HepG2 (cell line): ENCODE measurements around the gene MTIF2. TPM values are rescaled to one million over a fixed set of nuclear protein-coding genes. Genes with fewer than 3 reads are reported as not detected.

ENCODE experiments used
- ATRX ChIP-seq: sonication (generic); formaldehyde crosslinking; IDR thresholded peaks from 2 replicates; pipeline ENCODE4 v1.4.0; 2020; ENCODE audit warnings: missing genetic modification reagents, borderline replicate concordance
- FOXJ3 ChIP-seq: sonication (generic); formaldehyde crosslinking; IDR thresholded peaks from 2 replicates; pipeline ENCODE4 v1.4.0; 2020; ENCODE audit warnings: missing genetic modification reagents, mild to moderate bottlenecking, borderline replicate concordance
- HNRNPLL ChIP-seq: fragments of 200-400 bp; formaldehyde crosslinking; IDR thresholded peaks from 2 replicates; pipeline ENCODE4 v1.6.1; 2017; ENCODE audit warnings: mild to moderate bottlenecking, low read depth, low read length; ENCODE audit not compliant: poor library complexity, severe bottlenecking
- MAFG ChIP-seq: sonication (generic); formaldehyde crosslinking; IDR thresholded peaks from 2 replicates; pipeline ENCODE4 v1.5.1; 2020; ENCODE audit warnings: mild to moderate bottlenecking, missing genetic modification reagents
- MTF1 ChIP-seq: sonication (generic); formaldehyde crosslinking; IDR thresholded peaks from 2 replicates; pipeline ENCODE4 v1.5.0; 2020; ENCODE audit warnings: missing genetic modification reagents
- MXI1 ChIP-seq: IDR thresholded peaks from 3 replicates; pipeline ENCODE4 v1.6.1; 2012; ENCODE audit warnings: low read depth, low read length, inconsistent platforms, borderline replicate concordance
- PHF8 ChIP-seq: sonication (generic); formaldehyde crosslinking; IDR thresholded peaks from 2 replicates; pipeline ENCODE4 v1.5.0; 2020; ENCODE audit warnings: missing genetic modification reagents
- TAF15 ChIP-seq: fragments of 200-400 bp; formaldehyde crosslinking; IDR thresholded peaks from one replicate; pipeline ENCODE4 v1.6.1; 2018; ENCODE audit warnings: mild to moderate bottlenecking, low read depth, low read length; ENCODE audit not compliant: poor library complexity, severe bottlenecking
- TARDBP ChIP-seq: sonication (generic); formaldehyde crosslinking; IDR thresholded peaks from 2 replicates; pipeline ENCODE4 v1.8.0; 2022; ENCODE audit warnings: mild to moderate bottlenecking, missing genetic modification reagents
- ZKSCAN1 ChIP-seq: fragments of 150-350 bp; IDR thresholded peaks from 2 replicates; pipeline ENCODE4 v1.6.1; 2014; ENCODE audit warnings: low read length
- ZMYM3 ChIP-seq: sonication (generic); formaldehyde crosslinking; IDR thresholded peaks from 2 replicates; pipeline ENCODE4 v1.5.1; 2020; ENCODE audit warnings: mild to moderate bottlenecking, missing genetic modification reagents
- ZNF331 ChIP-seq: sonication (generic); formaldehyde crosslinking; IDR thresholded peaks from 2 replicates; pipeline ENCODE4 v1.4.0; 2020; ENCODE audit warnings: missing genetic modification reagents
- ZNF350 ChIP-seq: sonication (generic); formaldehyde crosslinking; IDR thresholded peaks from 2 replicates; pipeline ENCODE4 v1.4.0; 2020; ENCODE audit warnings: mild to moderate bottlenecking, low read depth, missing genetic modification reagents, borderline replicate concordance
- ZNF431 ChIP-seq: sonication (generic); formaldehyde crosslinking; IDR thresholded peaks from 2 replicates; pipeline ENCODE4 v1.9.0; 2022; ENCODE audit warnings: missing genetic modification reagents, low read depth, mild to moderate bottlenecking, borderline replicate concordance
- ZSCAN21 ChIP-seq: sonication (generic); formaldehyde crosslinking; IDR thresholded peaks from 2 replicates; pipeline ENCODE4 v1.8.0; 2022; ENCODE audit warnings: mild to moderate bottlenecking, missing genetic modification reagents, moderate library complexity, borderline replicate concordance
- polyA plus RNA-seq, 8 experiments: library from polyadenylated mRNA; depleted of rRNA in 3 of 8; stranded (reverse) in 7 of 8; unstranded in 1 of 8; fragments of >200 nt; fragmentation: Illumina TruSeq in 4 of 8; extraction: Trizol in 4 of 8; gene quantifications; 2 replicates each; pipeline versions ENCODE4 v1.2.1 to v1.2.3, GENCODE V29; 2011 to 2016; ENCODE audit warnings: low read depth in 4 of 8, missing spikeins in 1 of 8, mixed read lengths in 1 of 8; ENCODE audit not compliant: insufficient read depth in 1 of 8
- total RNA-seq, 5 experiments: library from RNA; depleted of rRNA; stranded (reverse); fragments of >200 nt; fragmentation: Illumina TruSeq; extraction: Trizol; gene quantifications; 2 replicates each; pipeline ENCODE4 v1.2.3, GENCODE V29; 2016; ENCODE audit warnings: low read depth in 1 of 5
- TF ChIP-seq, protein P1 (sequence below): sonication (generic); formaldehyde crosslinking; IDR thresholded peaks from 2 replicates; pipeline ENCODE4 v1.9.0; 2021; ENCODE audit warnings: missing genetic modification reagents, borderline replicate concordance
- TF ChIP-seq, protein P2 (sequence below): sonication (generic); formaldehyde crosslinking; IDR thresholded peaks from 2 replicates; pipeline ENCODE4 v1.4.0; 2020; ENCODE audit warnings: missing genetic modification reagents
- TF ChIP-seq, protein P3 (sequence below): fragments of 450-650 bp; IDR thresholded peaks from 2 replicates; pipeline ENCODE4 v1.6.1; 2016
- TF ChIP-seq, protein P4 (sequence below): sonication (generic); formaldehyde crosslinking; IDR thresholded peaks from 2 replicates; pipeline ENCODE4 v1.8.1; 2022; ENCODE audit warnings: low read depth, mild to moderate bottlenecking, missing genetic modification reagents

The MTIF2 gene
- total and polyA plus RNA-seq, 2 of the 13 experiments (the other 11 are each of a cell fraction or from before 2014, with no cell fraction given), result 32.1 to 92.1 TPM

DNA sequence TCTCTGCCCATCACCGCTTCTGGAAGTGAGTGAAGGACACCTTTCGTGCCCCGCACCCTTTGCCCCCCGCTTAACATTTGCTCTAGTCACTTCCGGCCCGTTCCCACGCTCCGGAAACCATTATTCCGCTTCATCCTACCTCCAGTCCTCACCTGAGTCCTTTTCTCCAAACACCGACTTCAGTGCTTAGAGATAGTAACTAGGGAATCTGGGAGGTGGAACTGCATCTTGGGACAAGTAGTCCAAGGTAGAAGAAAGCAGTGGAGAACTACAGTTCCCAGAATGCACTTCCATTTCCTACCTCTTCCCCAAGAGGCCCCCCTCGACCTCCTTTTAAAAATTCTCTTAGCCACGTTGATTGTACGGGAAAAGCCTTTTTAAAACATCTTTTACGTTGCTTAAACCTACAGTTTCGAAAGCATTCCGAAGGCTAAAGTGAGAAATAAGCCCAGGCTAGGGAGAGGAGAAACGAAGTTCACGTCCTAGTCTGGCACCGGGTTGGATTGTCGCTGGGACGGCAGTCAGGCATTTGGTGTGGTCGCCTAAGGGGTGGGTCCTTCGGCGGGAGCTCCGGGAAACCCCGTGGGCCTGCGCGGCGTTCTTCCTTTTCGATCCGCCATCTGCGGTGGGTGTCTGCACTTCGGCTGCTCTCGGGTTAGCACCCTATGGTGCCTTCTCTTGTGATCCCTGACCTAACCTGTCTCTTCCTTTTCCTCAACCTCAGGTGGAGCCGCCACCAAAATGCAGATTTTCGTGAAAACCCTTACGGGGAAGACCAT is 36.8 kb downstream of the MTIF2 start, which contains the start of the genes CLHC1 and RPS27A (continued):
- TF ChIP-seq, protein P1, sequence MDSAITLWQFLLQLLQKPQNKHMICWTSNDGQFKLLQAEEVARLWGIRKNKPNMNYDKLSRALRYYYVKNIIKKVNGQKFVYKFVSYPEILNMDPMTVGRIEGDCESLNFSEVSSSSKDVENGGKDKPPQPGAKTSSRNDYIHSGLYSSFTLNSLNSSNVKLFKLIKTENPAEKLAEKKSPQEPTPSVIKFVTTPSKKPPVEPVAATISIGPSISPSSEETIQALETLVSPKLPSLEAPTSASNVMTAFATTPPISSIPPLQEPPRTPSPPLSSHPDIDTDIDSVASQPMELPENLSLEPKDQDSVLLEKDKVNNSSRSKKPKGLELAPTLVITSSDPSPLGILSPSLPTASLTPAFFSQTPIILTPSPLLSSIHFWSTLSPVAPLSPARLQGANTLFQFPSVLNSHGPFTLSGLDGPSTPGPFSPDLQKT (CRISPR knock-in tag), result no peak
- no peak for TF ChIP-seq FOXJ3 (CRISPR knock-in tag)
- TF ChIP-seq, protein P2, sequence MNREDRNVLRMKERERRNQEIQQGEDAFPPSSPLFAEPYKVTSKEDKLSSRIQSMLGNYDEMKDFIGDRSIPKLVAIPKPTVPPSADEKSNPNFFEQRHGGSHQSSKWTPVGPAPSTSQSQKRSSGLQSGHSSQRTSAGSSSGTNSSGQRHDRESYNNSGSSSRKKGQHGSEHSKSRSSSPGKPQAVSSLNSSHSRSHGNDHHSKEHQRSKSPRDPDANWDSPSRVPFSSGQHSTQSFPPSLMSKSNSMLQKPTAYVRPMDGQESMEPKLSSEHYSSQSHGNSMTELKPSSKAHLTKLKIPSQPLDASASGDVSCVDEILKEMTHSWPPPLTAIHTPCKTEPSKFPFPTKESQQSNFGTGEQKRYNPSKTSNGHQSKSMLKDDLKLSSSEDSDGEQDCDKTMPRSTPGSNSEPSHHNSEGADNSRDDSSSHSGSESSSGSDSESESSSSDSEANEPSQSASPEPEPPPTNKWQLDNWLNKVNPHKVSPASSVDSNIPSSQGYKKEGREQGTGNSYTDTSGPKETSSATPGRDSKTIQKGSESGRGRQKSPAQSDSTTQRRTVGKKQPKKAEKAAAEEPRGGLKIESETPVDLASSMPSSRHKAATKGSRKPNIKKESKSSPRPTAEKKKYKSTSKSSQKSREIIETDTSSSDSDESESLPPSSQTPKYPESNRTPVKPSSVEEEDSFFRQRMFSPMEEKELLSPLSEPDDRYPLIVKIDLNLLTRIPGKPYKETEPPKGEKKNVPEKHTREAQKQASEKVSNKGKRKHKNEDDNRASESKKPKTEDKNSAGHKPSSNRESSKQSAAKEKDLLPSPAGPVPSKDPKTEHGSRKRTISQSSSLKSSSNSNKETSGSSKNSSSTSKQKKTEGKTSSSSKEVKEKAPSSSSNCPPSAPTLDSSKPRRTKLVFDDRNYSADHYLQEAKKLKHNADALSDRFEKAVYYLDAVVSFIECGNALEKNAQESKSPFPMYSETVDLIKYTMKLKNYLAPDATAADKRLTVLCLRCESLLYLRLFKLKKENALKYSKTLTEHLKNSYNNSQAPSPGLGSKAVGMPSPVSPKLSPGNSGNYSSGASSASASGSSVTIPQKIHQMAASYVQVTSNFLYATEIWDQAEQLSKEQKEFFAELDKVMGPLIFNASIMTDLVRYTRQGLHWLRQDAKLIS (CRISPR knock-in tag), result no peak
- TF ChIP-seq TAF15, result no peak
- peak; percentile 26; the same call in 1 of the 2 replicates for TF ChIP-seq ZKSCAN1
- peak; percentile 93 for TF ChIP-seq ZNF350
- peak; percentile 90; the same call in 1 of the 3 replicates for TF ChIP-seq MXI1
- TF ChIP-seq ZSCAN21, result no peak; the same call in 1 of the 2 replicates
- no peak for TF ChIP-seq ZMYM3 (CRISPR knock-in tag)
- TF ChIP-seq, protein P3, sequence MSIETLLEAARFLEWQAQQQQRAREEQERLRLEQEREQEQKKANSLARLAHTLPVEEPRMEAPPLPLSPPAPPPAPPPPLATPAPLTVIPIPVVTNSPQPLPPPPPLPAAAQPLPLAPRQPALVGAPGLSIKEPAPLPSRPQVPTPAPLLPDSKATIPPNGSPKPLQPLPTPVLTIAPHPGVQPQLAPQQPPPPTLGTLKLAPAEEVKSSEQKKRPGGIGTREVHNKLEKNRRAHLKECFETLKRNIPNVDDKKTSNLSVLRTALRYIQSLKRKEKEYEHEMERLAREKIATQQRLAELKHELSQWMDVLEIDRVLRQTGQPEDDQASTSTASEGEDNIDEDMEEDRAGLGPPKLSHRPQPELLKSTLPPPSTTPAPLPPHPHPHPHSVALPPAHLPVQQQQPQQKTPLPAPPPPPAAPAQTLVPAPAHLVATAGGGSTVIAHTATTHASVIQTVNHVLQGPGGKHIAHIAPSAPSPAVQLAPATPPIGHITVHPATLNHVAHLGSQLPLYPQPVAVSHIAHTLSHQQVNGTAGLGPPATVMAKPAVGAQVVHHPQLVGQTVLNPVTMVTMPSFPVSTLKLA, result no peak
- peak; percentile 76; the same call in 1 of the 2 replicates for TF ChIP-seq TARDBP (CRISPR knock-in tag)
- TF ChIP-seq, protein P4, sequence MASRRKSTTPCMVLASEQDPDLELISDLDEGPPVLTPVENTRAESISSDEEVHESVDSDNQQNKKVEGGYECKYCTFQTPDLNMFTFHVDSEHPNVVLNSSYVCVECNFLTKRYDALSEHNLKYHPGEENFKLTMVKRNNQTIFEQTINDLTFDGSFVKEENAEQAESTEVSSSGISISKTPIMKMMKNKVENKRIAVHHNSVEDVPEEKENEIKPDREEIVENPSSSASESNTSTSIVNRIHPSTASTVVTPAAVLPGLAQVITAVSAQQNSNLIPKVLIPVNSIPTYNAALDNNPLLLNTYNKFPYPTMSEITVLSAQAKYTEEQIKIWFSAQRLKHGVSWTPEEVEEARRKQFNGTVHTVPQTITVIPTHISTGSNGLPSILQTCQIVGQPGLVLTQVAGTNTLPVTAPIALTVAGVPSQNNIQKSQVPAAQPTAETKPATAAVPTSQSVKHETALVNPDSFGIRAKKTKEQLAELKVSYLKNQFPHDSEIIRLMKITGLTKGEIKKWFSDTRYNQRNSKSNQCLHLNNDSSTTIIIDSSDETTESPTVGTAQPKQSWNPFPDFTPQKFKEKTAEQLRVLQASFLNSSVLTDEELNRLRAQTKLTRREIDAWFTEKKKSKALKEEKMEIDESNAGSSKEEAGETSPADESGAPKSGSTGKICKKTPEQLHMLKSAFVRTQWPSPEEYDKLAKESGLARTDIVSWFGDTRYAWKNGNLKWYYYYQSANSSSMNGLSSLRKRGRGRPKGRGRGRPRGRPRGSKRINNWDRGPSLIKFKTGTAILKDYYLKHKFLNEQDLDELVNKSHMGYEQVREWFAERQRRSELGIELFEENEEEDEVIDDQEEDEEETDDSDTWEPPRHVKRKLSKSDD (CRISPR knock-in tag), result 0 out of 2 replicates have a peak, but pooled peaks have one; percentile 13
- TF ChIP-seq PHF8 (CRISPR knock-in tag), result peak; percentile 93
- peak; percentile 28; the same call in 1 of the 2 replicates for TF ChIP-seq ZNF431 (CRISPR knock-in tag)
- TF ChIP-seq ATRX (CRISPR knock-in tag), result no peak
- no peak for TF ChIP-seq MTF1 (CRISPR knock-in tag)
- TF ChIP-seq MAFG, result no peak
- TF ChIP-seq HNRNPLL, result peak; percentile 97
- TF ChIP-seq ZNF331 (CRISPR knock-in tag), result peak; percentile 39
